B cell (primary cell): ENCODE results near the gene RABEPK.
"Not testable (repeated sequence)": the region's sequence is repeated elsewhere in the genome, so short reads cannot be mapped to it uniquely, and the experiment has no call there.

Experiments
- CTCF ChIP-seq: fragments of 200-600 bp; IDR thresholded peaks from one replicate; pipeline ENCODE4 v1.8.0; 2022; ENCODE audit warnings: antibody characterized with exemption, mild to moderate bottlenecking
- EZH2 ChIP-seq: IDR thresholded peaks from 2 replicates; pipeline ENCODE4 v1.6.1; 2012; ENCODE audit warnings: borderline replicate concordance, low read depth, mild to moderate bottlenecking, moderate library complexity, low read length; ENCODE audit not compliant: insufficient read depth, poor library complexity, severe bottlenecking

GRCh38 chr9:125234099-125234498 is 33.8 kb downstream of the RABEPK start:
- not testable (repeated sequence) for TF ChIP-seq CTCF, EZH2
